Measurements from ENCODE around the gene POLR1B.
"Not testable (repeated sequence)": the region's sequence is repeated elsewhere in the genome, so short reads cannot be mapped to it uniquely, and the experiment has no call there.

The POLR1B gene

DNA sequence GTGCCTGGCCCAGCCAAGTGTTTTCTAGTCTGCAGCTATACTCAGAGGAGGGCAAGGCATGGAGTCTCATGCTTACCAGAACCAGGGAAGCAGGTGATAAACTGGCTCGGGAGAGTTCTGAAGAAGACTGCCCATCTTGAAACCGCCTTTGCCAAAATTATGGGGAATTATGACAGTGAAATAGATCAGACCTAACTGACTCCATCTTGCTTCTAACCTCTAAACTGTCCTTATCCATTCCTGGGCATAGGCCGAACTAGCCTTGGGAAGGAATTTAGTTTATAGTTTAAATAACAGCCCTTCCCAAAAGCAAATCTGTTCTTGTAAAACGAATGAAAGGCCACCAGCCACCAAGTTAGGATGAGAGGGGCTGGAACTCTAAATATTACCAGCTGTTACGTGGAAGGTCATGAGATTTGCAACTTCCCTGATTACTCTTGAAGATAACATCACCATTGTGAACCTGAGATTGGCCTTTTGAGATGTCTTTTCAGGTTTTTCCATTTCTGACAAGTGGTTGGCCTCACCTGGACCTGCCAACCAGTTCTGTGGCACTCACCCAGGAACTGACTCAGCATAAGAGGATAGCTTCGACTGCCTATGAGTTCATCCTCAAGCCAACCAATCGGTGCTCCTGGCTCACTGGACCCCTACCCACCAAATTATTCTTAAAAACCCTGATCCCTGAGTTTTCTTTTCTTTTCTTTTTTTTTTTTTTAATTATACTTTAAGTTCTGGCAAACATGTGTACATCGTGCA lies 65.6 kb downstream of the POLR1B start:
- DNase-seq (ENCODE audit: extremely low read depth, low read depth) = no peak
- TF ChIP-seq, protein P1, sequence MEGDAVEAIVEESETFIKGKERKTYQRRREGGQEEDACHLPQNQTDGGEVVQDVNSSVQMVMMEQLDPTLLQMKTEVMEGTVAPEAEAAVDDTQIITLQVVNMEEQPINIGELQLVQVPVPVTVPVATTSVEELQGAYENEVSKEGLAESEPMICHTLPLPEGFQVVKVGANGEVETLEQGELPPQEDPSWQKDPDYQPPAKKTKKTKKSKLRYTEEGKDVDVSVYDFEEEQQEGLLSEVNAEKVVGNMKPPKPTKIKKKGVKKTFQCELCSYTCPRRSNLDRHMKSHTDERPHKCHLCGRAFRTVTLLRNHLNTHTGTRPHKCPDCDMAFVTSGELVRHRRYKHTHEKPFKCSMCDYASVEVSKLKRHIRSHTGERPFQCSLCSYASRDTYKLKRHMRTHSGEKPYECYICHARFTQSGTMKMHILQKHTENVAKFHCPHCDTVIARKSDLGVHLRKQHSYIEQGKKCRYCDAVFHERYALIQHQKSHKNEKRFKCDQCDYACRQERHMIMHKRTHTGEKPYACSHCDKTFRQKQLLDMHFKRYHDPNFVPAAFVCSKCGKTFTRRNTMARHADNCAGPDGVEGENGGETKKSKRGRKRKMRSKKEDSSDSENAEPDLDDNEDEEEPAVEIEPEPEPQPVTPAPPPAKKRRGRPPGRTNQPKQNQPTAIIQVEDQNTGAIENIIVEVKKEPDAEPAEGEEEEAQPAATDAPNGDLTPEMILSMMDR (IDR thresholded peaks at IDR 0.05; ENCODE audit: low read depth, low read length, missing control alignments) = no peak
- H3K4me3 ChIP-seq (replicated peaks; ENCODE audit: low read depth, low read length) = no peak overlapping the region

DNA sequence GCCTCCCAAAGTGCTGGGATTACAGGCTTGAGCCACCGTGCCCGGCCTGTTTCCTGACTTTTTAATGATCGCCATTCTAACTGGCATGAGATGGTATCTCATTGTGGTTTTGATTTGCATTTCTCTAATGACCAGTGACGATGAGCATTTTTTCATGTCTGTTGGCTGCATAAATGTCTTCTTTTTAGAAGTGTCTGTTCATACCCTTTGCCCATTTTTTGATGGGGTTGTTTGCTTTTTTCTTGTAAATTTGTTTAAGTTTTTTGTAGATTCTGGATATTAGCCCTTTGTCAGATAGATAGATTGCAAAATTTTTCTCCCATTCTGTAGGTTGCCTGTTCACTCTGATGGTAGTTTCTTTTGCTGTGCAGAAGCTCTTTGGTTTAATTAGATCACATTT lies 67.1 kb downstream of the POLR1B start:
- not testable (repeated sequence) for DNase-seq (ENCODE audit: extremely low read depth, low read depth); H3K4me3 ChIP-seq (replicated peaks; ENCODE audit: low read depth, low read length)

DNA sequence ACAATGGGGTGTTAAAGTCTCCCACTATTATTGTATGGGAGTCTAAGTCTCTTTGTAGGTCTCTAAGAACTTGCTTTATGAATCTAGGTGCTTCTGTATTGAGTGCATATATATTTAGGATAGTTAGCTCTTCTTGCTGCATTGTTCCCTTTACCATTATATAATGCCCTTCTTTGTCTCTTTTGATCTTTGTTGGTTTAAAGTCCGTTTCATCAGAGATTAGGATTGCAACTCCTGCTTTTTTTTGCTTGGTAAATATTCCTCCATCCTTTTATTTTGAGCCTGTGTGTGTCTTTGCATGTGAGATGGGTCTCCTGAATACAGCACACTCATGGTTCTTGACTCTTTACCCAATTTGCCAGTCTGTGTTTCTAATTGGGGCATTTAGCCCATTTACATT lies 70.0 kb downstream of the POLR1B start:
- not testable (repeated sequence) for H3K4me3 ChIP-seq (replicated peaks; ENCODE audit: low read depth, low read length); DNase-seq (ENCODE audit: extremely low read depth, low read depth)

DNA sequence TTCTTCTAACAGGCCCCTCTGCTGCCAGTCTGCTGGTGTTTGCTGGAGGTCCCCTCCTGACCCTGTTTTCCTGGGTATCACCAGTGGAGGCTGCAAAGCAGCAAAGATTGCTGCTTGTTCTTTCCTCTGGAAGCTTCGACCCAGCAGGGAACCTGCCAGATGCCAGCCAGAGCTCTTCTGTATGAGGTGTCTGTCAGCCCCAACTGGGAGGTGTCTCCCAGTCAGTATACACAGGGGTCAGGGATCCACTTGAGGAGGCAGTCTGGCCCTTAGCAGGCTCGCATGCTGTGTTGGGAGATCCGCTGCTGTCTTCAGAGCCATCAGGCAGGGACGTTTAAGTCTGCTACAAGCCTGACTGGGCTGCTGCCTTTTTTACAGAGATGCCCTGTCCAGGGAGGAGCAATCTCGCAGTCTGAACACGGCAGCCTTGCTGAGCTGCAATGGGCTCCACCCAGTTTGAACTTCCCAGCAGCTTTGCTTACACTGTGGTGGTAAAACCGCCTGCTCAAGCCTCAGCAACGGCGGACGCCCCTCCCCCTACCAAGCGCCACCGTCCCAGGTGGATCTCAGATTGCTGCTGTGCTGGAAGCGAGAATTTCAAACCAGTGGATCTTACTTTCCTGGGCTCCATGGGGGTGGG lies 72.1 kb downstream of the POLR1B start:
- no peak overlapping the region for H3K4me3 ChIP-seq (replicated peaks; ENCODE audit: low read depth, low read length)
- TF ChIP-seq, protein P1 (IDR thresholded peaks at IDR 0.05; ENCODE audit: low read depth, low read length, missing control alignments) = no peak
- DNase-seq (ENCODE audit: extremely low read depth, low read depth) = no peak

DNA sequence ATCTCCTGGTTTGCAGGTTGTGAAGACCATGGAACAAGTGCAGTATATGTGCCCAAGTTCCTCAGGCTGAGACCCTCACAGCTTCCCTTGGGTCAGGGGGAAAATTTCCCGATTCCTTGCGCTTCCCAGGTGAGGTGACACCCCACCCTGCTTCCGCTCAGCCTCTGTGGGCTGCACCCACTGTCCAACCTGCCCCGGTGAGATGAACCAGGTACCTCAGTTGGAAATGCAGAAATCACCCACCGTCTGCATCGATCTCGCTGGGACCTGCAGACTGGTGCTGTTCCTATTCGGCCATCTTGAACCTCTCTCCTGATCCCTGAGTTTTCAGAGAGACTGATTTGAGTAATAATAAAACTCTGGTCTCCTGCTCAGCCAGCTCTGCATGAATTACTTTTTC lies 72.8 kb downstream of the POLR1B start:
- no peak for DNase-seq (ENCODE audit: extremely low read depth, low read depth)
- TF ChIP-seq, protein P1 (IDR thresholded peaks at IDR 0.05; ENCODE audit: low read depth, low read length, missing control alignments) = no peak
- no peak overlapping the region for H3K4me3 ChIP-seq (replicated peaks; ENCODE audit: low read depth, low read length)

DNA sequence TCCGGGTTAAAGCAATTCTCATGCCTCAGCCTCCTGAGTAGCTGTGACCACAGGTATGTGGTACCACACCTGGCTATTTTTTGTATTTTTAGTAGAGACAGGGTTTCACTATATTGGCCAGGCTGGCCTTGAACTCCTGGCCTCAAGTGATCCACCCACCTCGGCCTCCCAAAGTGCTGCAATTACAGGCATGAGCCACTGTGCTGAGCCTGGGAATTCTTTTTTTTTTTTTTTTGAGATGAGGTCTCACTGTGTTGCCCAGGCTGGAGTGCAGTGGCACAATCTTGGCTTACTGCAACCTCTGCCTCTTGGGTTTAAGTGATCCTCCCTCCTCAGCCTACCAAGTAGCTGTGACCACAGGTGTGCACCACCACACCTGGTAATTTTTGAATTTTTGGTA lies 73.5 kb downstream of the POLR1B start:
- DNase-seq (ENCODE audit: extremely low read depth, low read depth); H3K4me3 ChIP-seq (replicated peaks; ENCODE audit: low read depth, low read length): not testable (repeated sequence)

DNA sequence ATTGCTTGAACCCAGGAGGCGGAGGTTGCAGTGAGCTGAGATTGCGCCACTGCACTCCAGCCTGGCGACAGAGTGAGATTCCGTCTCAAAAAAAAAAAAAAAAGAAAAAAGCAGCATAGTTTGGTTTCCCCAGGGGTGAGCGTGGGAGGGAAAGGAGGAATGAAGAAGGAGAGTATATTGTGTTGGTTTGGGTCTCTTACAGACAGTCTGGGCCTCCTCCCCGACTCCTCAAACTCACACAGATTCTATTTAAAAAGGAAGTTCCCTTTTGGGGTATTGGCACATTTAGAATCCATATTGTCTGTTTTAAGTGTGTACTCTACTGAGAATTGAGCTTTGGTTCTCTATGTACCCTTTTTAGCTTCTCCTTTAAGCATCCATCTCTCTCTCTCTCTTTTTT lies 76.1 kb downstream of the POLR1B start:
- no peak overlapping the region for H3K4me3 ChIP-seq (replicated peaks; ENCODE audit: low read depth, low read length)
- no peak for DNase-seq (ENCODE audit: extremely low read depth, low read depth)
- TF ChIP-seq, protein P1 (IDR thresholded peaks at IDR 0.05; ENCODE audit: low read depth, low read length, missing control alignments) = no peak

DNA sequence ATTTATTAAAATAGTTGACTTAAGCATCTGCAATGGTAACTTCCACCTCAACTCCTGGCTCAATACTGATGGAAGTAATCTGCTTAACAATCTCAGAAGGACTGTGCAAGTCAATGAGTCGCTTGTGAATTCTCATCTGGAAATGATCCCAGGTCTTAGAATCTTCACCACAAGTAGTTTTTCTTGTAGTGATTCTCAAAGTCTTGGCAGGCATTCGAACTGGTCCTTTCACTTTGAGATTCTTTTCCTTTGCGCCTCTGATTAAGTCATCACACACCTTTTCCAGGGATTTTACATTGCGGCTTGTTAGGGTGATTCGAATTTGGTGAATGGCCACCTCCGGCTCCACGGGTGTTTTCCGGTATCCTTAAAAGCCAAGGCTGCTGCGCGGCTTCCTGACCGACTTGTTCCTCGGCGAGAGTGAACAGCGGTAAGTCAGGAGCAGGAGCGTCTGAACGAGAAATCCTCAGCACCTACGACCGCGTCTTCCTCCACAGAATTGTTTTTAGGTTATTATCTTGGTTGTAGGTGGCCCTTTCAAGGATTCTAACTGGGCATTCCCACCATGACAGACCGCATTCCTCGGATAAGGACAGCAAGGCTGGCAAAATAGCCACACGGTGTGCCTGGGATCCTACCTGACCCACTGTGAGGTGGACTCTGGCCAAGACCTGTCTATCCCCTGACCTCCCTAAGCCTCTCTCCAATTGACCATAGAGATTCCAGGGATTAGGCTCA lies 79.7 kb downstream of the POLR1B start:
- TF ChIP-seq, protein P1 (IDR thresholded peaks at IDR 0.05; ENCODE audit: low read depth, low read length, missing control alignments) = no peak
- no peak for DNase-seq (ENCODE audit: extremely low read depth, low read depth)
- no peak overlapping the region for H3K4me3 ChIP-seq (replicated peaks; ENCODE audit: low read depth, low read length)

Measured in HFF-Myc (cell line).